Activated T-helper 1 cell treated with Interleukin-2 at 50 U/mL for 16 hours (primary cell): ENCODE data around the gene ANKRD13B.

ENCODE experiments used
- DNase-seq: peaks from one replicate; pipeline ENCODE4 v3.0.0-alpha.2; 2020; ENCODE audit warnings: low read depth

The ANKRD13B gene

DNA sequence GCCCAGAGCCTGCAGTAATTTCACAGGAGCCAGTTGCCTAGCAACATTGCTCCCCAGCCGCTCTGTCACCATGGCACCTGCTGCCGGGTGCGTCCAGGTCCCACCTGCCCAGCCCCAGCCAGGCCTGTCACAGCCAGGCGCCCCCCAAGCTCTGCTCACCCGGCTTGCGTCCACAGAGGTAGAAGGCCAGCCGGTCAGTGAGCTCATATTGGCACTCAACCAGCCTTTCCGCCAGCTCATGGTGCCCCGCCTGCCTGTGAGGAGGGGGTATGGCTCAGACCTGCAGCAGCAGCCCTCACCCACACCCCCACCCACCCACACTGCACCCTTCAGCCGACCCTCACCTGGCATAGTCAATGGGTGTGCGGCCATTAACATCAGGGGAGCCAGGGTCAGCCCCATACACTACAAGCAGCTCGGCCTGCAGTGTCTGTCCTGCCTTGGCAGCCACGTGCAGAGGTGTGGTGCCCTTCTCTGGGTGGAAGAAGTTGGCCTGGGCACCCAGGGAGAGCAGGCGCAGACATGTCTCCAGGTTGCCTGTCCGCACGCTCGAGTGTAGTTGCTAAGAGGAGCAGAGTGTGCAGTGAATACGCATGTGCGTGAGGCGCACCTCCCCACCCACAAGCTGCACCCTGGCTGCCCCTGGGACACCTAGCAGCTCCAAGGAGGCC, 11.2 kb upstream of the ANKRD13B start:
- DNase-seq: no peak

DNA sequence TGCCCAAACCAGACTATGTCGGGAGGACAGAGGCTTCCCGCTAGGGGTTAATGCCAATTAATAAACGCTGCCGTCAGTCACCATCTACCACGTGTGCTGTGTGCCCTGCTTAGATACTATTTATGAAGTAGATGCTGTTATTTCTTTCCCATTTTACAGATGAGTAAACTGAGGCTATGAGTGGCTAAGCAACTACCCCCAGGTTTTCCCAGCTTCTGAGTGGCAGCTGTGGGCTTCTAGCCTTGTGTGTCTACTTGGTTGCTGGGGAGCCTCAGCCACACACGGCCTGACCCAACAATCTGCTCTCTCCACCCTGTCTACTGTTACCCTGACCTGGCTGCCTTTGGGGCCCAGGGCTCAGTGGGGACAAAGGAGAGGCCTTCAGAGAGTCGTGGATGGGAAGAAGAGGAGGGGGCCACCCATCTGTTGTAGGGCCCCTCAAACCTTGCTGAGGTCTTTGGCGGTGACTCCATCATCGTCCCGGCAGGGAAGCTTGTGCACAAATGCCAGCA, 10.6 kb upstream of the ANKRD13B start:
- no peak for DNase-seq

GRCh38 chr17:29582772-29583171, 10.2 kb upstream of the ANKRD13B start:
- no peak for DNase-seq

DNA sequence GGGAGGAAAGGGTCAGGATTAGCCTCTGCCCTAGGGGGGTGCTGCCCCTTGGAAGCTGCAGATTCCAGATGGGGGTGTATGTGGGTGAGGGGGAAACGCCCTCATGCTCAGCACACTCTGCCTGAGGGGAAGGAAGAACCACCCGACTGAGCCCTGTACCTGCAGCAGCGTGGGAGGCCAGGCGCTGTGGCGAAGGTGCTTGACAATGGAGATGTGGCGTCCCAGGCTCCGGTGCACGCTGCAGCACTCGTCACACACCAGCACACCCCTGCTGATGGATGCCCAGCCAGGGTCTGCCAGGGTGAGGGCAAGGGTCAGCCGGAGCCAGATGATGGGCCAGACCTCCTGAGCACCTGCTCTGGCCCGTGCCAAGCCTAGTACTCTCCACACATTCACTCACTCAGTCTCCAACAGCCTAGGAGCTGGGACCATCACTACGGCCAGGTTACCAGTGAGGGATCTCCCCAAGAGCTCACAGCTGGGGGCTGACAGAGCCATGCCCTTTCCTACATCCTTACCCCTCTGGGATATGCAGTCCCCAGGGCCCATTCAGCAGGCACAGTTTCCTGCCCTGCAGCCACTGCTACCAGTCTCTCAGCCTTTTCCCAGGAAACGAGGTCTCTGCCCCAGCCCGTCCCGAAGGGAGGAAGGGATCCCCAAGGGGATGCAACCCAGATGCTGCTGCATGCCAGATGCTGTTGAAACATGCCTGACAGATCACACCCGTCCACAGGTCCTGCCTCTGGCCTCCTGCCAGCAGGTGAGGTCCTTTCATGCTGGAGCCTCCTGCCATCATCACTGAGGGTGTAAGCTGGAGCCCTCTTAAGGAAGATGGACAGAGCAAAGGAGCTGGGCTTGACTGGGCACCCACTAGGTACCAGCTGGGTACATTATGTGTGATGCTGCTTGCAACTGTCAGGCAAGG, 9.3 kb upstream of the ANKRD13B start:
- DNase-seq: no peak

DNA sequence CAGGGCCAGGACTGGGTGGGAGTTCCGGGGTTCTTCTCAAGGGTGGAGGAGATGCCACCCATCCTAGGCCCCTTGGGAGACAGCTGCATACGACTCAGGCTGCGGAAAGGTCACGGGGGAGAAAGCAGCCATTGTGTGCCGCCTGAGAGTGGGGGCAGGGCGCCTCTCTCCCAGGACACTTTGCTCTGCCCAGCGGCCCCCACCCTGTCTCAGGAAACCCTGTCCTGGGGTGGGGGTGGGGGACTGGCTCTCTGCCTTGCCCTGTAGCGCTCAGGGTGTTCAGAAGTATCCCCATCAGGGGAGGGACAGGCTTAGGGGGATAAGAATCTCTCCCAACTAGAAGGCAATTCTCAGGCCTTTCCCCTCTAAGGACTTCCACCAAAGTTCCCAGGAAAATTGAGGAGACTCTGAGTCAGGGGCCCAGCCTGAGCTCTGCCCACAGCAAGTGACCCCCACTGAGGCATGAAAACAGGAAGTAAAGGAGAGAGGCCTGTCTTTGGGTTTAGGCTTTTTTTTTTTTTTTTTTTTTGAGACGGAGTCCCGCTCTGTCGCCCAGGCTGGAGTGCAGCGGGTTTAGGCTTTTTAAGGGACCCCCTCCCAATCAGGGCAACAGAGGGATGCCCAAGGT, 8.4 kb upstream of the ANKRD13B start:
- no peak for DNase-seq

DNA sequence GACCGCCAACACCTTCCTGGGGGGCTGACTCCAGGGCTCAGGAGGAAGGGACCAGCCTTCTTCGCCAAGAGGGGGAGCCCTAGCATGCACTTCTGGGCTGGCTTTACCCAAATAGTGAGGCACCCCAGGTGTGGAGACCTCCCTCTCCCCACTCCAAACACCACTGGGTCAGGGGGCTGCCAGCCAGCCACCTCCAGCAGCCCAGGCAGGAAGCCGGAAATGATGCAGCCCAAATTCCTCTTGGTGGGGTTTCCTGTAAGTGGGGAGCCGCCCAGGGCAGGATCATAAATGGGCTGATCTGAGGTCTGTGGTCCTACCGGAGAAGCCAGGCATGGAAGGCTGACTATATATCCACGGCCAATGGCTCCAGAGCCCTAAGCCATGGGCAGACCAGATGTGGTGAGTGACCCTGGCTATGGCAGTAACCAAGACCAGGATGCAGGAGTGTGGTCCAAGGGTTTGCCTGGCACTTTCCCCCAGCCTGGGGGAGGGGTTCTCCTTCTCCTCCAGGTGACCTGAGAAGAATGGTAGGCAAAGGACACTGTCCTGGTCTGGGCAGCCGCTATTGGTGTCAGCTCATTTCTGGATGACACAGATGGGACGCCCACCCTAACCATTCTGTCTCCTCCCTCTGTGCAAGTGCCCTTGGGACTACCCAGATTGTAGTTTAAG, 7.7 kb upstream of the ANKRD13B start:
- DNase-seq: no peak

DNA sequence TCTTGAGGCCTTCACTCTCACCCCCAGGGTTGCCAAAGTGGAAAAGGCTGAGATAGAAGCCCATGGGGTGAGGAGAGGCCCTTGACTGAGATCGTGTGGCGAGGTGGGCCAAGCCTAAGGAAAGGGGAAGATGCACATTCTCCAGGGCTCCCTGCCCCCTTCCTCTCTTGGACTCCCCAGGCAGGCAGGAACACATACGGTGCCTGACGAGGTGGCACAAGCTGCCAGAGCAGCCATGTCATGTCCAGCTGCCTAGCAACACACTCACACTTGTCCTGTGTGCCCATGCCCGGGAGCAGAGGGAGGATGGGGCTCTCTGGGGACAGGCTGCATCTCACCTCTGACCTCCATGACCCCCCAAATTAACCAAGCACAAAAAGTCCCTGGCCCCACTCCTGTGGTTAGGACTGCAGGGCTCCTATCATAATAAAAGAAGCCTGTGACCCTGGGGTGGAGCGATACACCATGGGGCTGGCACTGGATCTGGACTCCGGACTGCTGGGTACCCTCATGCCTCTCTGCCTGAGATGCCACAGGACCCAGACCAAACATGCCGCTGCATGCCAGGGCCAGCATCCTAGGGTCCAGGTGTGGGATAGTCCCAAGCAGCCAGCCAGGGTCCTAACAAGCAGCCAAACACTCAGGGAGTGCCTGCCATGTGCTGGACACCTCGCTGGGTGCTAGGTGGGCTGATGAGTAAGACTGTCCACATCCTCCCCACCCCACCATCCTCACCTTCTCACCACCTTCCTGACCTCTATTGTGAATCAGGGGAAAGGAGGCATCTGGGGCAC, 6.1 kb upstream of the ANKRD13B start:
- DNase-seq: no peak

GRCh38 chr17:29587591-29587990, 5.3 kb upstream of the ANKRD13B start:
- no peak for DNase-seq

GRCh38 chr17:29588017-29588561, 4.8 kb upstream of the ANKRD13B start:
- no peak for DNase-seq

- DNase-seq: no peak
These were observed 4.1 kb upstream of the ANKRD13B start for GRCh38 chr17:29588562-29589411.

DNA sequence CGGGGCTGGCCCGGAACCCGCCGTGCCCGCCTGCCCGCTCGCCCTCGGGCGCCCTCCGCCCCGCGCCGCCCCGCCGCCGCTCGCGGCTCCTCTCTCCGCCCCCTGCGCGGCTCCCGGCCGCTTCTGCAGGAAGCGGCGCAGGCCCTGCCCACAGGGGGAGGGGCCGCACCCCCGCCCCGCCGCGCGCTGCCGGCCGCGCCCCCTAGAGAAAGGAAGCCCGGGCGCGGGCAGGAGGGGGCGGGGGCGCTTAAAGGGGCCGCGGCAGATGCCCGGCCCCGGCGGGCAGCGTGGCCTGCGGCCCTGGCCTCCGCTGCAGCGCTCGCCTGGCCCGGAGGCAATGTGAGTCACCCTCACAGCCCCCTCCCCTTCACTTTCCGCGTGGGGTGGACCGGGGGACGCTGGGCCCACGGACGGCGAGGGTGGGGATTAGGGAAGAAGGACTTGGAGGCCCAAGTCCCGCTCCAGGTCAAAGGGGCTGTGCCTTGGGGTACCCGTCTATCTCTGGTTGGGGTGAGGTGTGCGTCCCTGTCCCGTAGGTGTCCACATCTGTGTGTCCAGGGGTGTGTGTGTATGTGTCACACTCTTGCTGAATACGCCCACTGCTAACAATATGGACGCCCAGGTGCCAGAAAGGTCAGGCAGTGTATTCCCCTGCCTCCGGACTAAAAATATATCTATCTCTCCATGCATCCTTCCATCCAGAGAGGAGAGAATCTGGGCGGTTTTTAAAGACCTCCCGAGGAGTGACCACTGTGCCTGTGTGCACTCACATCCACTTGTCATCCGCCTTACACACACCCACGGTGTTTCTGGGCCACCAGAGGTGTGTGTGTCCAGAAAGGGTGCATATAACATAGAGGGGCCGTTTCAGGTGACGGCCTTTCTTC, 3.2 kb upstream of the ANKRD13B start, which contains the start of gene GIT1:
Gene GIT1 (minus strand): TSS at position 125 of the 887 bp plus-strand sequence. CDS start 270 bp downstream, outside the sequence.
- DNase-seq: peak; percentile 85

- DNase-seq: no peak
These were observed 2.4 kb upstream of the ANKRD13B start for GRCh38 chr17:29590411-29591145.

GRCh38 chr17:29591146-29591736, 1.7 kb upstream of the ANKRD13B start:
- no peak for DNase-seq

GRCh38 chr17:29591737-29592608, 959 bp upstream of the ANKRD13B start:
- DNase-seq: peak; percentile 67

- DNase-seq: no peak
These were observed 923 bp downstream of the ANKRD13B start for GRCh38 chr17:29593591-29594518.
